Skeletal muscle tissue (tissue), 4 donors: Measurements from ENCODE around the gene RPF1. TPM values are rescaled to one million over a fixed set of nuclear protein-coding genes. Genes with fewer than 3 reads are reported as not detected.
"Not testable (repeated sequence)": the region's sequence is repeated elsewhere in the genome, so short reads cannot be mapped to it uniquely, and the experiment has no call there.

Experiments used
- H3K27ac ChIP-seq: one replicate; pipeline ENCODE4 v1.7.0; 2013; ENCODE audit warnings: mild to moderate bottlenecking, low read depth, low read length, inconsistent platforms
- H3K27me3 ChIP-seq, 3 donors: one replicate each; pipeline ENCODE4 v1.7.0; 2013; ENCODE audit warnings: low read length in 3 of 3; ENCODE audit not compliant: control insufficient read depth in 3 of 3, insufficient read depth in 3 of 3
- H3K36me3 ChIP-seq, 3 donors: one replicate each; pipeline ENCODE4 v1.7.0; 2013; ENCODE audit warnings: low read length in 3 of 3; ENCODE audit not compliant: control insufficient read depth in 3 of 3, insufficient read depth in 3 of 3
- H3K4me1 ChIP-seq, 3 donors: one replicate each; pipeline ENCODE4 v1.7.0; 2013; ENCODE audit warnings: low read length in 3 of 3, mild to moderate bottlenecking in 3 of 3; ENCODE audit not compliant: control insufficient read depth in 3 of 3, insufficient read depth in 3 of 3
- H3K4me3 ChIP-seq, 3 donors: one replicate each; pipeline ENCODE4 v1.7.0; 2013; ENCODE audit warnings: low read length in 3 of 3
- H3K9ac ChIP-seq, 3 donors: one replicate each; pipeline ENCODE4 v1.7.0; 2013; ENCODE audit warnings: low read length in 3 of 3, mild to moderate bottlenecking in 3 of 3, moderate library complexity in 2 of 3, low read depth in 1 of 3
- H3K9me3 ChIP-seq, 3 donors: one replicate each; pipeline ENCODE4 v1.7.0; 2013; ENCODE audit warnings: low read length in 3 of 3; ENCODE audit not compliant: control insufficient read depth in 3 of 3
- total RNA-seq: library from RNA; depleted of rRNA; stranded (reverse); fragments of >200 nt; gene quantifications from one replicate; pipeline ENCODE4 v1.2.3, GENCODE V29; 2014
- donor health status: Osteomylitis.

RPF1 gene
- total RNA-seq, 1 donor from 2014 or later, result 20.9 TPM

DNA sequence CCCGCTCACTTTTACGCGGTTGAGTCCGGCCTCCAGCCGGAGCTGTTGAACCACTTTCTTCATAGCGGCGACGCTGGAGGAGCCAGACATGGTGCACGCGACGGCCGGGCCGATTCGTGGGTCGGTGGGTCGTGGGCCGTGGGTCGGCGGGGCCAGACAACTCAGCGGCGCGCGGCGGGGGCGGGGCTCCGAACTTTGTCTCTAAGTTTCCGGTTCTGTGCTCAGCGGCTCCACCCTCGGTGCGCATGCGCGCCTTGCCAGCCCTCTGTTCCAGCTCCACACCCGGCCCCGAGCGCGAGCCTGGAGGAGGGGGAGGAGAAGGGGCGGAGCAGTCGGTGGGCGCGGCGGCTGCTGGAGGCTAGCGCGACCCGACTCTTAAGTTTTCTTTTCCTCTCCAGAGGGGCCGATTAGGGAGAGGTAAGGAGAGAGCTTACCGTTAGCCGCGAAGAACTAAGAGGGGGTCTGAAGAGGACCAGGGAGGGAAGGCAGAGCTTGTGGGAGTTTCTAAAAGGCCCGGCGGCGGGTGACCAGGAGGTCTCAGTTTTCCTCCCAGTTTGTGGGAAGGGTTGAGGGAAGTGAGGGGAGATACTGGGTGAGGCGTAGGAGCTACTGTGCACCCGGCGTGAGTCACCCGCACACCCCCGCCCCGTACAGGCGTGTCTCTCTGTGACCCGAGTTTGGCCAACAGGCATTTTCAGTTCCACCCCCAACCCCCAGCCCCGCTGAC lies 27.1 kb downstream of the RPF1 start, which contains the start of the genes GNG5 and SPATA1:
Gene GNG5, minus strand, starts transcription at position 580 of the 727 bp plus-strand sequence. Its CDS starts 490 bp downstream, at position 90.
Gene SPATA1, plus strand, starts transcription at position 385 of the 727 bp plus-strand sequence. CDS start 9,974 bp downstream, outside the sequence.
- Histone ChIP-seq H3K4me1 (peaks cover 16 to 32% (median 19%) of the 10 kb centered on the region in 3 donors), H3K9me3 (no peaks in the 10 kb centered on the region), H3K27me3 (no peaks in the 10 kb centered on the region), H3K9ac (peak within 1 kb of the TSS; percentile 82 to 89 (median 84)), H3K27ac (peak within 1 kb of the TSS; percentile 94), H3K36me3 (no peaks in the 10 kb centered on the region), H3K4me3 (peak within 1 kb of the TSS; percentile 80 to 90 (median 89))

DNA sequence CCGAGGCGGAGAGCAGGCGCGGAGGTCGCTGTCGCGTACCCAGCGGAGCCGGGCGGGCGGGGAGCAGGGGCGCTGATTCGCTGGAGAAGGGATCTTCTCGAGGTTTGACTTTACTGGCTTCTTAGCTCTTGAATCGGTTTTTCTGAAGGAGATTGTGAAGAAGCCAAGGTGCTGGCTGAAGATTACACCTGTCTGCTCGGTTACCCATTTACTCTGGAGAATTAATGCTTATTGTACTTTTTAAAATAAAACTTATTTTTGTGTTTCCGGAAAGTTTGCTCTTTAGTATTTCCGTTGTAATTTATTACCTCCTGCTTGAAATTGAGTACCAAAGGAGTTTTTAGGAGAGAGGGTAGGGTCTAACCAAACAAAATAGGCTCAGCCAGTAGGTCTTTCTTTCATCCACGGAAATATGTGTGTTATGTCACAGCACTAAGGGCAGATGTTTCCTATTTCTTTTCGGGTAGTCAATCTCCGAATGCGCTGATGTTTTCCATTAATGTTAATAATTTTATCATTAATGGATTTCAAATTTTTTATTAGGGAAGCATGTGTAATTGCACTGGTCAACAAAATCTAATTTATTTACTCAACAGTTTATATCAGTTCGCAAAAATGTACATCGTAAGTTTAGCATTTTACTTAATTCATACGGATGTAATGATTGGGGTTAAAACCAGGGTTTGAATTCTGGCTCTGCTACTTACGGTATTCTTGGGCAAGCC lies 27.8 kb downstream of the RPF1 start:
- Histone ChIP-seq H3K9me3 (no peaks in the 10 kb centered on the region), H3K36me3 (no peaks in the 10 kb centered on the region), H3K27me3 (no peaks in the 10 kb centered on the region), H3K4me3 (peak overlapping the region; percentile 80 to 90 (median 89)), H3K27ac (peak overlapping the region; percentile 94), H3K9ac (peak overlapping the region; percentile 82 to 87 (median 84)), H3K4me1 (peaks cover 16 to 29% (median 19%) of the 10 kb centered on the region in 3 donors)

DNA sequence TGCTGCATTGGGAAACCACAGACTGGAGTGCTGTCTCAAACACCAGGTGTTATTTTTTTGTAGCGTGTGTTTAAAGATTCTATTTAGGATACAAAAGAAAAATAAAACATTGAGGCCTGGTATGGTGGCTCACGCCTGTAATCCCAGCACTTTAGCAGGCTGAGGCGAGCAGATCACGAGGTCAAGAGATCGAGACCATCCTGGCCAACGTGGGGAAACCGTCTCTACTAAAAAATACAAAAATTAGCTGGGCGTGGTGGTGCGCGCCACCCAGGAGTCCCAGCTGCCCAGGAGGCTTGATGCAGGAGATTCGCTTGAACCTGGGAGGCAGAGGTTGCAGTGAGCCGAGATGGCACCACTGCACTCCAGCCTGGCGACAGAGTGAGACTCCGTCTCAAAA lies 28.8 kb downstream of the RPF1 start:
- H3K27me3 ChIP-seq, H3K36me3 ChIP-seq, H3K9ac ChIP-seq, H3K4me3 ChIP-seq, H3K27ac ChIP-seq, H3K9me3 ChIP-seq: not testable (repeated sequence)
- peaks cover 16 to 28% (median 18%) of the 10 kb centered on the region in 3 donors for H3K4me1 ChIP-seq

DNA sequence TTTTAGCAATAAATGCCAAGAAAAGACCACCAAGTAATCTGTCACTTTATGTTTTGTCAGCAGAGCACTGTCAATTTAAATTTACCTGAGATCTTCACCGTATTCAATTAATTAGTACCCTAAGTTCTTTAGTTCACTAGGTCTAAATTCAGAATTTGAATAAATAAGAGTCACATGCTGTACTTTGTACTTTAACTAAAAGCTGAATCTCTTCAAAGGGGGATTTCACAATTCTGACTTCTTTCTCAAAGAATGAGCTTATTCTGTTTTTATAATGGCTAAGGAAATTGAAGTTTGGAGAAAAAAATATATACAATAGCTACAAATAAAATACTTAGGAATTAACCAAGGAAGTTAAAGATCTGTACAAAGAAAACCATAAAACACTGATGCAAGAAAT lies 29.4 kb downstream of the RPF1 start:
- Histone ChIP-seq H3K36me3 (no peaks in the 10 kb centered on the region), H3K9me3 (no peaks in the 10 kb centered on the region), H3K9ac (no peak overlapping the region), H3K4me3 (no peak overlapping the region), H3K27me3 (no peaks in the 10 kb centered on the region), H3K27ac (no peak overlapping the region), H3K4me1 (peaks cover 11 to 22% (median 13%) of the 10 kb centered on the region in 3 donors)

DNA sequence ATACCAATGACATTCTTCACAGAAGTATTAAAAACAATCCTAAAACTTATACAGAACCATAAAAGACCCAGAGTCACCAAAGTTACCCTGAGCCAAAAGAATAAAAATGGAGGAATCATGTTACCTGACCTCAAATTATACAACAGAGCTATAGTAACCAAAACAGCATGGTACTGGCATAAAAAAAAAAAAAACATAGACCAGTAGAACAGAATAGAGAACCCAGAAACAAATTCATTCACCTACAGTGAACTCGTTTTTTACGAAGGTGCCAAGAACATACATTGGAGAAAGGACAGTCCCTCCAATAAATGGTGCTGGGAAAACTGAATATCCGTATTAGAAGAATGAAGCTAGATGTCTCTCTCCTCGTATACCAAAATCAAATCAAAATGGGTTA lies 30.0 kb downstream of the RPF1 start:
- H3K36me3 ChIP-seq, result no peaks in the 10 kb centered on the region
- H3K9ac ChIP-seq, result no peak overlapping the region
- H3K27ac ChIP-seq, result no peak overlapping the region
- no peaks in the 10 kb centered on the region for H3K27me3 ChIP-seq
- H3K4me1 ChIP-seq, result peaks cover 7 to 16% (median 8%) of the 10 kb centered on the region in 3 donors
- H3K9me3 ChIP-seq, result no peaks in the 10 kb centered on the region
- H3K4me3 ChIP-seq, result peak overlapping the region in 1 of 3 donors; percentile 9

DNA sequence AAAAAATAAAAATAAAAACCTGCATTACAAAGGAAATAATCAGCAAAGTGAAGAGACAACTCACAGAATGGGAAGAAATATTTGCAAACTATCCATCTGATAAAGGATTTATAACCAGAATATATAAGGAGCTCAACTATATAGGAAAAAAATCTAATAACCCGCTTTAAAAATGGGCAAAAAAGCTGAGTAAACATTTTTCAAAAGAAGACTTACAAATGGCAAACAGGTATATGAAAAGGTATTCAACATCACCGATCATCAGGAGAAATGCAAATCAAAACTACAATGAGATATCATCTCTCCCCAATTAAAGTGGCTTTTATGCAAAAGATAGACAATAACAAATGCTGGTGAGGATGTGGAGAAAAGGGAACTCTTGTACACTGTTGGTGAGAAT lies 31.1 kb downstream of the RPF1 start:
- H3K27me3 ChIP-seq, result no peaks in the 10 kb centered on the region
- no peak overlapping the region for H3K27ac ChIP-seq
- no peaks in the 10 kb centered on the region for H3K9me3 ChIP-seq
- peaks cover 0 to 6% (median 0%) of the 10 kb centered on the region in 3 donors for H3K4me1 ChIP-seq
- no peak overlapping the region for H3K9ac ChIP-seq
- no peaks in the 10 kb centered on the region for H3K36me3 ChIP-seq
- no peak overlapping the region for H3K4me3 ChIP-seq

DNA sequence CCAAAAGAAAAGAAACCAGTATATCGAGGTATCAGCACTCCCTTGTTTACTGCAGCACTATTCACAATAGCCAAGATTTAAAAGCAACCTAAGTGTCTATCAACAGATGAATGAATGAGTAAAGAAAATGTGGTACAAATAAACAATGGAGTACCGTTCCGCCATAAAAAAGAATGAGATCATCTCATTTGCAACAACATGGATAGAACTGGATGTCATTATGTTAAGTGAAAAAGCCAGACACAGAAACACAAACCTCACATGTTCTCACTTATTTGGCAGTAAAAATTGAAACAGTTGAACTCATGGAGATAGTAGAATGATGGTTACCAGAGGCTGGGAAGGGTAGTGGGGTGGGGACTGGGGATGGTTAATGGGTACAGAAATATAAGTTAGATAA lies 31.6 kb downstream of the RPF1 start:
- Histone ChIP-seq H3K9me3 (no peaks in the 10 kb centered on the region), H3K4me1 (peaks cover 0 to 4% (median 0%) of the 10 kb centered on the region in 3 donors), H3K36me3 (no peaks in the 10 kb centered on the region), H3K9ac (no peak overlapping the region), H3K27me3 (no peaks in the 10 kb centered on the region), H3K27ac (no peak overlapping the region), H3K4me3 (no peak overlapping the region)

DNA sequence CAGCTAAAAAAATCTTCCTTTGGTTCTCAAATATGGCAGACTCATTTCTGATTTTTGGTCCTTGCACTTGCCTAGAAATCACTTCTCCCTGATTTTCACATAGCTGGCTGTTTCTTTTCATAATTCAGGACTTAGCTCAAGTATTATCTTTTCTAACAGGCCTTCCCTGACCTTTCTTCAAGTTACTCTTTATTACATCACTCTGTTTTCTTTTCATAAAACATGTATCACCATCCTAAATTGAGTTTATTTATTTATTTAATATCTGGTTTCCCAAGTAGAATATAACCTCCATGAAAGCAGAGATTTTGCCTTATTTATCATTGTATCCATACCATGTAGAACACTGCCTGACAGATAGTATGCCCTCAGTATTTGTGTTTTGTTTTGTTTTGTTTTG lies 45.5 kb downstream of the RPF1 start:
- Histone ChIP-seq H3K9me3 (no peaks in the 10 kb centered on the region), H3K36me3 (no peaks in the 10 kb centered on the region), H3K27me3 (no peaks in the 10 kb centered on the region), H3K4me3 (no peak overlapping the region), H3K27ac (no peak overlapping the region), H3K4me1 (peaks cover 0 to 3% (median 0%) of the 10 kb centered on the region in 3 donors), H3K9ac (no peak overlapping the region)

DNA sequence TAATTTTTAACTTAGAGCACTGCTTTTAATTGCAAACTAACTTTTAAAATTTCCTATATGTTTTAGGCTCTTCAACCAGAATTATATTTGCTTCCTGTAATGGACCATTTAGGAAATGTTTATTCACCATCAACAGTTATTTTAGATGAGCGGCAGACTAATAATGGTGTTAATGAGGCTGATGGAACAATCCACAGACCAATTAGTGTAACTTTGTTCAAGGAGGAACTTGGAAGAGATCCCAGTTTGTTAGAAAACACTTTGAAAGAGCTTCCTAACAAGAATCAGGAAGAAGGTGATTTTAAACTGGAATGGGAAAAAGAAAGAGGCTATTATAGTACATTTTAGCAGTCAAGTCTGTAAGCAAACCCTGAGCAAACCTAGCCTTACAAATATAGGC lies 46.7 kb downstream of the RPF1 start:
- H3K9ac ChIP-seq, result no peak overlapping the region
- no peaks in the 10 kb centered on the region for H3K27me3 ChIP-seq
- H3K27ac ChIP-seq, result no peak overlapping the region
- no peaks in the 10 kb centered on the region for H3K36me3 ChIP-seq
- no peaks in the 10 kb centered on the region for H3K9me3 ChIP-seq
- H3K4me3 ChIP-seq, result no peak overlapping the region
- H3K4me1 ChIP-seq, result peaks cover 0 to 3% (median 0%) of the 10 kb centered on the region in 3 donors

DNA sequence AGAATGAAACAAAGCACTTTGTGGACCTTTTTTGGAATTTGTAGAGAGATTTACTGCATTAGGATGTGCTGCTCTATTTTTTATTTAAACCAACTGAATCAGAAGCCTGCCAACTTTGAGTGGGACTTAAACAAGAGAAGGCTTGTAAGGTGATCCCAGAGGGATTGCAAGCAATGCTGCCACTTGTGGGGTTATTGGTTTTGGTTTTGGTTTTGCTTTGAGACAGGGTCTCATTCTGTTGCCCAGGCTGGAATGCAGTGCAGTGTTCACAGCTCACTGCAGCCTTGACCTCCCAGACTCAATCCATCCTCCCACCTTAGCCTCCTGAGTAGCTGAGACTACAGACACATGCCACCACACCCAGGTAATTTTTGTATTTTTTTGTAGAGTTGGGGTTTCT lies 59.5 kb downstream of the RPF1 start:
- Histone ChIP-seq H3K4me1 (no peaks in the 10 kb centered on the region), H3K9me3 (no peaks in the 10 kb centered on the region), H3K9ac (no peak overlapping the region), H3K27ac (no peak overlapping the region), H3K27me3 (no peaks in the 10 kb centered on the region), H3K4me3 (no peak overlapping the region), H3K36me3 (peaks cover 0 to 2% (median 0%) of the 10 kb centered on the region in 3 donors)
